Liver (tissue), 9 donors: ENCODE data around the gene OR1J2. TPM values are rescaled to one million over a fixed set of nuclear protein-coding genes. Genes with fewer than 3 reads are reported as not detected.

Experiments
- DNase-seq: peaks from one replicate; pipeline ENCODE4 v3.0.0-alpha.2; 2017; ENCODE audit warnings: low spot score
- H3K27ac ChIP-seq, 2 donors: one replicate each; pipeline ENCODE4 v1.7.0; 2013; ENCODE audit warnings: inconsistent platforms in 2 of 2, low read length in 2 of 2, control low read depth in 1 of 2, low read depth in 1 of 2, mild to moderate bottlenecking in 1 of 2
- H3K27me3 ChIP-seq, 4 donors: one replicate each; pipeline versions ENCODE4 v1.6.1 to v1.7.0; 2013; ENCODE audit warnings: low read length in 3 of 4, inconsistent platforms in 1 of 4, mild to moderate bottlenecking in 1 of 4, moderate library complexity in 1 of 4; ENCODE audit not compliant: control insufficient read depth in 4 of 4, insufficient read depth in 4 of 4
- H3K36me3 ChIP-seq, 4 donors: one replicate each; pipeline versions ENCODE4 v1.6.1 to v1.7.0; 2013; ENCODE audit warnings: low read length in 3 of 4, mild to moderate bottlenecking in 3 of 4, low read depth in 1 of 4, moderate library complexity in 1 of 4; ENCODE audit not compliant: control insufficient read depth in 4 of 4, insufficient read depth in 3 of 4
- H3K4me1 ChIP-seq, 4 donors: one replicate each; pipeline versions ENCODE4 v1.6.1 to v1.7.0; 2013; ENCODE audit warnings: low read length in 3 of 4, mild to moderate bottlenecking in 3 of 4, moderate library complexity in 1 of 4; ENCODE audit not compliant: control insufficient read depth in 4 of 4, insufficient read depth in 4 of 4
- H3K4me3 ChIP-seq, 3 donors: one replicate each; pipeline versions ENCODE4 v1.6.1 to v1.7.0; 2013; ENCODE audit warnings: low read length in 3 of 3, control low read depth in 1 of 3, low read depth in 1 of 3, mild to moderate bottlenecking in 1 of 3
- H3K9ac ChIP-seq, 2 donors: one replicate each; pipeline ENCODE4 v1.7.0; 2013; ENCODE audit warnings: low read length in 2 of 2, mild to moderate bottlenecking in 2 of 2, moderate library complexity in 2 of 2, control low read depth in 1 of 2, low read depth in 1 of 2
- H3K9me3 ChIP-seq, 4 donors: one replicate each; pipeline versions ENCODE4 v1.6.1 to v1.7.0; 2013; ENCODE audit warnings: low read length in 3 of 4; ENCODE audit not compliant: control insufficient read depth in 4 of 4
- ATF3 ChIP-seq: IDR thresholded peaks from 2 replicates; pipeline ENCODE4 v1.6.1; 2016; ENCODE audit warnings: antibody characterized with exemption
- HNF4G ChIP-seq: IDR thresholded peaks from 2 replicates; pipeline ENCODE4 v1.6.1; 2016; ENCODE audit warnings: antibody characterized with exemption
- REST ChIP-seq: IDR thresholded peaks from 2 replicates; pipeline ENCODE4 v1.6.1; 2016; ENCODE audit warnings: antibody characterized with exemption, mild to moderate bottlenecking
- YY1 ChIP-seq: IDR thresholded peaks from 2 replicates; pipeline ENCODE4 v1.6.1; 2016; ENCODE audit warnings: antibody characterized with exemption, mild to moderate bottlenecking
- WGBS: extraction: QIAGEN DNeasy Blood & Tissue Kit; methylation state at CpG from one replicate; pipeline ENCODE4 v1.1.7; 2013; 5-methylcytosine and 5-hydroxymethylcytosine counted together
- polyA plus RNA-seq, 2 donors: library from polyadenylated mRNA; stranded (reverse) in 1 of 2; unstranded in 1 of 2; fragments of 200-250 nt in 1 of 2; fragments of >200 nt in 1 of 2; fragmentation: Nextera tagmentation in 1 of 2; extraction: Ambion mirVana in 1 of 2; gene quantifications; one replicate each; pipeline versions ENCODE4 v1.2.1 to v1.2.3, GENCODE V29; 2013 to 2015
- total RNA-seq, 2 donors: library from RNA; depleted of rRNA; stranded (reverse); fragments of >200 nt; gene quantifications; one replicate each; pipeline ENCODE4 v1.2.3, GENCODE V29; 2014
- donor health status: healthy.
- donor health status: healthy.
- donor health status: healthy.
- donor health status: healthy.
- donor health status: healthy.

The OR1J2 gene
- total and polyA plus RNA-seq, 4 donors, result not detected

GRCh38 chr9:122551371-122551770 lies 40.8 kb downstream of the OR1J2 start (continued):
- no peak for TF ChIP-seq REST

GRCh38 chr9:122552812-122553211 lies 42.2 kb downstream of the OR1J2 start, which contains the start of gene OR1N2:
OR1N2 (plus strand) TSS chr9:122553112; CDS start chr9:122553212, 100 bp downstream.
- no peak for DNase-seq
- no peak for TF ChIP-seq HNF4G
- TF ChIP-seq YY1, result no peak
- TF ChIP-seq ATF3, result no peak
- Histone ChIP-seq H3K9me3 (no peaks in the 10 kb centered on the region), H3K4me1 (no peaks in the 10 kb centered on the region), H3K9ac (no peak within 1 kb of the TSS), H3K4me3 (no peak within 1 kb of the TSS), H3K27ac (no peak within 1 kb of the TSS), H3K27me3 (peaks cover 0 to 8% (median 3%) of the 10 kb centered on the region in 4 donors), H3K36me3 (no peaks in the 10 kb centered on the region)
- WGBS, result 62% methylated on average over 2 of the region's 2 CpGs

Other genes starting within 250 kb of the OR1J2 start
- gene RBM18, start 246.0 kb upstream of the OR1J2 start, total RNA-seq, result 1 to 10 TPM; 4.9 to 6.1 TPM
- gene RBM18, start 246.0 kb upstream of the OR1J2 start, polyA plus RNA-seq, result 1 to 10 TPM; 3.4 to 7.7 TPM
- 10 to 100 TPM; 15.4 to 30.9 TPM for gene MRRF, start 245.9 kb upstream of the OR1J2 start, total RNA-seq
- gene MRRF, start 245.9 kb upstream of the OR1J2 start, polyA plus RNA-seq, result 10 to 100 TPM; 22.1 to 22.5 TPM
- 1 to 10 TPM in 1 of 2 donors, under 1 TPM in 1; 0.84 to 5.3 TPM for gene PTGS1, start 139.8 kb upstream of the OR1J2 start, total RNA-seq
- 1 to 10 TPM in 1 of 2 donors, under 1 TPM in 1; 0.85 to 1.4 TPM for gene PTGS1, start 139.8 kb upstream of the OR1J2 start, polyA plus RNA-seq
- not detected for gene OR1J1, start 32.9 kb upstream of the OR1J2 start, total RNA-seq
- gene OR1J1, start 32.9 kb upstream of the OR1J2 start, polyA plus RNA-seq, result not detected
- gene OR1J4, start 8.3 kb downstream of the OR1J2 start, total RNA-seq, result not detected
- gene OR1J4, start 8.3 kb downstream of the OR1J2 start, polyA plus RNA-seq, result not detected
- gene OR1N1, start 16.5 kb downstream of the OR1J2 start, total RNA-seq, result not detected
- gene OR1N1, start 16.5 kb downstream of the OR1J2 start, polyA plus RNA-seq, result not detected
- gene OR1N2, start 42.3 kb downstream of the OR1J2 start, total RNA-seq, result not detected
- gene OR1N2, start 42.3 kb downstream of the OR1J2 start, polyA plus RNA-seq, result not detected
- gene OR1L8, start 72.6 kb downstream of the OR1J2 start, total RNA-seq, result under 1 TPM in 1 of 2 donors, not detected in 1; 0.08 TPM
- gene OR1L8, start 72.6 kb downstream of the OR1J2 start, polyA plus RNA-seq, result not detected
- gene OR1Q1, start 103.9 kb downstream of the OR1J2 start, total RNA-seq, result not detected
- not detected for gene OR1Q1, start 103.9 kb downstream of the OR1J2 start, polyA plus RNA-seq
- not detected for gene OR1B1, start 146.8 kb downstream of the OR1J2 start, total RNA-seq
- gene OR1B1, start 146.8 kb downstream of the OR1J2 start, polyA plus RNA-seq, result not detected
- gene OR1L1, start 150.9 kb downstream of the OR1J2 start, total RNA-seq, result not detected
- gene OR1L1, start 150.9 kb downstream of the OR1J2 start, polyA plus RNA-seq, result not detected
- gene OR1L3, start 164.3 kb downstream of the OR1J2 start, total RNA-seq, result not detected
- gene OR1L3, start 164.3 kb downstream of the OR1J2 start, polyA plus RNA-seq, result not detected
- not detected for gene OR1L4, start 213.2 kb downstream of the OR1J2 start, total RNA-seq
- gene OR1L4, start 213.2 kb downstream of the OR1J2 start, polyA plus RNA-seq, result not detected
- not detected for gene OR1L6, start 231.5 kb downstream of the OR1J2 start, total RNA-seq
- not detected for gene OR1L6, start 231.5 kb downstream of the OR1J2 start, polyA plus RNA-seq